GM19324 (cell line): Measurements from ENCODE around the gene PRICKLE1.

Experiments
- ATAC-seq: cut with Tn5 transposase; IDR thresholded peaks from one replicate; pipeline ENCODE4 v1.9.1; 2021; ENCODE audit warnings: mild to moderate bottlenecking, moderate library complexity; ENCODE audit not compliant: unreplicated experiment, low FRiP score

The PRICKLE1 gene

DNA sequence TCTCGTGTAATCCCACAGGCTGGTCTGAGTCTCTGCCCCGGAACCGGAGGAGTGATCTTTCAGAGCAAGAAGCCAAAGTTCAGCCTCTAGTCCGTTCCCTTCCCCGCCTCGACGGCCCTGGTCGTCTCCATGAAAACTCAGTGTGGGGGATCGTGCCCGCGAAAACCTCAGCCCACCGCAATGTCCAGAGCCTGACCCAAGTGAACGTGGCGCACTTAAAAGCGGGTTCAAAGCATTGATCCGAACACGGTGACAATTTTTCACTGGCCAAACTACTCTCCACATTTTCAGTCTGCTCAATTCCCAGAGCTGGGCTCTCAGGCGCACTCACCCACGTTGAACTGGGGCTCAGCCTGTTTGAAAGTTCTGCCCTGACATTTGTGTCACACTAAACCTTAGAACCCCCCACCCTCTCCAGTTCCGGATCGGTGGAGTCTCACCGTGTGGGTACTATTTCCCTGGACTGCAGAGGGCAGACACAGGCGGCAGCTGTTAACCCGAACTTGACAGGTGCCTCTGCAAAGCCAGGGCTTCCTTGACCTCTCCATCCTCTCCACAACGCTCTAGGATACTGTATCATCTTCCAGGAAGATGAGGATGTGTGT lies 886 bp upstream of the PRICKLE1 start:
- no peak for ATAC-seq

DNA sequence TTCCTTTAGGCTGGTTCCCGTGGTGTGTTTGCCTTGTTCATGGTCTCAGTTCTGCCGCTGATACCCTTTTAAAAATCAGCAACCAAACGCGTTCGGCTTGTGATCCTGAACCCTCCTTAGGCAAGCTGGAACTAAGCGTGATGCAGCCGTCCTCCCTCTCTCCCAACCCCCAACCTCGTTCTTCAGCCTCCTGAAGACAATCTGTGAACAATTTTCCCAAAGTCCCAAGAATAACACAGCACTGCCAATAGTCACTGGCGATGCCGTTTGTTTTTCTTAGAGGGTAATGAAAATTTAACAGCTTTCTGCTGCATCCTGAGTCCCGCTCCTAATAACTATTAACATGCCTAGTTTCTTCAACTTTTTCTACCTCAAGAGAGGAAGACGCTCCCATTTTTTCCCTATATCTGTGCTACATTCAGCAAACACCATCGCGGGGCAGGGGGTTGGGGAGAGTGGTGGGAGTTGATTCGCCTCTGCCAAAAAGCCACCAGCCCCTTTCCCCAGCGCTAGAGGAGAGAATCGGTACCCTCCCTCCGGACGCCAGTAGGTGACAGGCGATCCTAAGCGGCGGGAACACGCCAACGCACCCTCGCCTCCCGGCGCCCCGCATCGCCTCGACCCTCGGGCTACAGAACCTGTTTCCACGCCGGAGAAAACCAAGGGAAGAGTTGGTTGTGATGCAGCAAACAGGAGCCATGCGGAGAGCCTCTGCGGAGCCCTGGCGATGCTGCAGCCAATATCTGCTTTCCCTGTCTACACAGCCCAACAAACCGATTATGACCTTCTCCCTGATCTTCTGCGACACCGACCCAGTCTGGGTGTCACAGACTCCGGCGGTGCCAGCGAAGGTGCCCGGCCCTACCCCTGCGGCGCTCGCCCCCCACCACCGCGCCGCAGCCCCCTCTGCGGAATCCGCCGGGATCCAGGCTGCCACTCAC lies 752 bp downstream of the PRICKLE1 start:
- peak; percentile 15 for ATAC-seq

- ATAC-seq: no peak
These were observed 1.7 kb downstream of the PRICKLE1 start for GRCh38 chr12:42587601-42588523.

- ATAC-seq: no peak
These were observed 3.3 kb downstream of the PRICKLE1 start for GRCh38 chr12:42586268-42586667.

DNA sequence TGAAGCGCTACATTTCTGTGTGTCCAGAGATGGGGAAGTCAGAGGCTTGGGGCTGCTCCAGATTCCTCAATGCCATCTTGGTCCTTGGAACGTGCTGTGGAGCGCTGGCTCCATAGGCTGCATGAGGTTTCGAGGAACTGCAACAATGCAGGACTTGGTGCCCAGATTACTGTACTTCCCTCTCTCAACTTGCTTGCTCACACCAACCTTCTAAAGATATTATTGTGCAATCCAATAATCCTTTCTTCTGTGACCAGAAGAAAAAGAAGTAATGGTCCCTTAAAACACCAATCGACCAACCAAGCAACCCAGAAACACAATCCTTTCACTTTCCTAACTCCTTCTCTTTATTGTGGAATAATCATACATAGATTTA lies 3.7 kb downstream of the PRICKLE1 start:
- no peak for ATAC-seq

DNA sequence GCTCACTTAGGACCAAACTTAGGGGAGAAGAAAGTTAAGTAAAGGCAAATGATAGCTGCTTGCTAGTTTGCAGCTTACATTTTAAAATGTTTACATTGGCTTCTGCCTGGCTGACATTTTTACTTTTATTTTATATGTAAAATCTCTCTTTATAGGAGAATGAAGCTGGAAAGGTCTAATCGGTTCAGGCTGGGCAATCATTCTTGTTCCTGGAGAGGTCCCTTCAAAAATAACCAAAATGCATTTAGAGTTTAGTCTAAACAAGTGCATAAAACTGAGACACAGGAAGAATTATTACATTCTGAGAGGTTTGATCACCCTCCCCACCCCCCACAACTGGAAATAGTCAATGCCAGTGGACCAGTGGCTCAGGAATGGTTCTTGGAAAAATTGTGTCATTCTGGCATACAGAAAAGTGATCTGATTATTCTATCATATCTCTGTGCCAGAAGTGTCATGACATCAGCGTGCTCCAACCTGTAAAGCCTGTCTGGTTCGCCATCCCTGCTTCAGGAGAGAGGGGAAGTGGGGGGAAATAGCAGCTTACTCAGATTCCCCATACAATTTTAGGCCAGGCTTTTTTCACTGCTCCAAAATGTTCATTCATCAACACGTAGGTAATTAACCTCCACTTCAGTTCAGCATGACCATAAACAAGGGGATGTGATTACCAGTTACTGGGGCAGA lies 4.2 kb downstream of the PRICKLE1 start:
- no peak for ATAC-seq

DNA sequence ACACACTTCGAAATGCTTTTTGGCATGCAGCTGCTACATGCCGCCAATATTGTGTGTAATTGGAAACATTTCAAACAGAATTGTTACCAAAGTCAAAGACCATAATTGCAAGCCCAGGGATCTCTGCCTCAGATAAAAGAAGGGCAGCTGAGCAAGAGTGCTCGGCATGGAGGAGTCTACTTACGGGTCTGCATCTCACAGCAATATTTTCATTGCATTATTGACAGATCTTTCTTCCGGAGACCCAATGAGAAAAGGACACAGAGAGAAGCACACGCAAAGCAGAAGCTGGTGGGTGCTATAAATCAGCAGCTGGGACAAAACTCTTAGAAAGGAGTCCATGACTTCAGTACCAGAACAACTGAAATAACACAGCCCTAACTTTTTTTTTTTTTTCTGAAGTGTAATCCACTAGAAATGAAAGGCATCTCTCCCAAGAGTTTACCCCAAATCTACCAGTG lies 4.9 kb downstream of the PRICKLE1 start:
- no peak for ATAC-seq

GRCh38 chr12:42583016-42583415 lies 6.5 kb downstream of the PRICKLE1 start:
- no peak for ATAC-seq

DNA sequence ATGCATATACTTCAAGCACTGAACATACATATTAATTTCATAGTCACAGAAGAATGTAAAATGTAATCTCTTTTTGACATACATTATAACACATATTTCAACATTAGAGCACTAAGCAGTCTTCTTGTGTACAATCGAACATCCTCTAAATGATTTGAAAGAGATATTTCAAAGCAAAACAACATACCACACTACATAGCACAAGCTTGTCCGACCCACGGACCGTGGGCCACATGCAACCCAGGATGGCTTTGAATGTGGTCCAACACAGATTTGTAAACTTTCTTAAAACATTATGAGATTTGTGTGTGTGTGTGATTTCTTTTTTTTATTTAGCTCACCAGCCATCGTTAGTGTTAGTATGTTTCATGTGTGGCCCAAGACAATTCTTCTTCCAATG lies 7.0 kb downstream of the PRICKLE1 start:
- ATAC-seq: no peak

DNA sequence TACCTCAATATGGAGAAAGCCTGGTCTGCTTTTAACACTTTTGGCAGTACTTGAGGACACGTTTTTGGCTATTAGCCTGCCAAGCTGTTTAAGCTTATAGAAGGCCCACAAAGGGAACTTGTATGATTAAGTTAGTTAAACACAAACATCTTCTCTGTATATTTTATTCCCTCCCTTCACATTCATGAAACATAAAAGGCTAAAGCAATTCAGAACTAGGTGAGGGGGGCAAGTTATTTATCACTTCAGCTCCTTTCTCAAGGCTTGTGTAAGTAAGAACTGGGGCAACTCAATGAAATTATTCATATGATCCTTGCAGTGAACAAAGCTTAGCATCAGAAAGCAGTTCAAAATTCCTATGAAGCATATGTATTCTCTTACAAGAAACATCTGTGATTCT lies 7.5 kb downstream of the PRICKLE1 start:
- no peak for ATAC-seq

DNA sequence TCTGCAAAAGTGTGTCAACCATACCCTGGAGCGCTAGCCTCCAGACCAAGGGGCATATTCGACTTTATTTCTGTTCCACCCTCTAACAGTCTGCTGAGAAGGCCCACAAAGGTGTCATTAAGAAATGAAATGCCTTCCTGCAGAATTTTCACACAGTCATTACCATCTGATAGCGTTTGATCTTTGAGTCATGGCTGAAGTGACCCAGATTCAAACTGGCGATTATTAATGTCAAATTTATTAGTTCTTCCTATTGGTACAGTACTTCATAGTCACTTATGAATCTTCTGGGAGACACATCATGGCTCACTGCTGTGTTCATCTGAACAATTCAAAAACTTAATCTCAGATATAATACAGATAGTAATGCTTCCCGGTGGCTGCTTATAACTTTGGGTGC lies 13.2 kb downstream of the PRICKLE1 start:
- no peak for ATAC-seq

GRCh38 chr12:42575717-42576116 lies 13.8 kb downstream of the PRICKLE1 start:
- no peak for ATAC-seq

- ATAC-seq: no peak
These were observed 14.7 kb downstream of the PRICKLE1 start for GRCh38 chr12:42574851-42575266.

GRCh38 chr12:42571327-42572009 lies 18.1 kb downstream of the PRICKLE1 start:
- ATAC-seq: no peak

DNA sequence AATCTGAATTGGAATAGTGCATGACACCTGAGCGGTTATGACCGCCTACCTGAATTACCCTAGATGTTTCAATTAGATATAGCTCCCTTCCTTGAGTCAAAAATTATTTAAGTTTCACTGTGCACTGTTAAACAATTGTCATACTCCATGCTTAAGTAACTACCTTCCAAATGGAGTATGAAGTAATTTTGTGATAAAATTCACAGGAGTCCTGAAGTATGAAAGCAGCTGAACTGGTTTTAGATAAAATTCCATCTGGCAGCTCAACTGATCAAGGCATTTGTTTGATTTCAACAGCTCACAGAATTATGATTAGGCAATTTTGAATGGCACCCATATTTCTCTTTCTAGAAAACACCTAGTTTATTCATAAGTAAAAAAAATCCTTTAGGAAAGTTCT lies 19.5 kb downstream of the PRICKLE1 start:
- no peak for ATAC-seq

GRCh38 chr12:42568952-42569915 lies 20.3 kb downstream of the PRICKLE1 start:
- ATAC-seq: peak; percentile 63

DNA sequence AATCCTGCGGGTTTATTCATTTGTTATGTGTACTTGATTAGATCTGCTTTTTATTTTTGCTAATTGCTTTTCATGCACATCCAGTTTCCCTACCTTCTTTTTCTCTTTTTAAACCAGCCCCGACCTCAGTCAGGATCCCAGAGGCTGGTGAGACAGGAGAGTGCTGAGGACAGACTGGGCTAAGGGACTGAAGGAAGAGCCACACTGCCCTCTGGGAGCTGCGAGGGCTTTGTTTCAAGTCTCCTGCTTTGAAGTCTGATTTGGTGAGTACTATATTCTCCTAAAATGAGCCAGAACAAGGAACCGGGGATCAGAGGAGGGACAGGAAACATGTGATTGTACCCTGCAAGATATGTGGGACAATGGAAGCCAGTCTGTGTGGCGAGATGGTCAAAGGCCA lies 23.9 kb downstream of the PRICKLE1 start:
- ATAC-seq: no peak

GRCh38 chr12:42564996-42565395 lies 24.6 kb downstream of the PRICKLE1 start:
- no peak for ATAC-seq

GRCh38 chr12:42564556-42564955 lies 25.0 kb downstream of the PRICKLE1 start:
- no peak for ATAC-seq
